ENCODE data around the gene RAB38.

GRCh38 chr11:88152381-88152780, 22.9 kb downstream of the RAB38 start:
- TF ChIP-seq EZH2 (IDR thresholded peaks at IDR 0.05): no peak
- no peak for TF ChIP-seq POLR2AphosphoS5 (IDR thresholded peaks at IDR 0.05; ENCODE audit: borderline replicate concordance, low read depth, low read length)
- no peak for TF ChIP-seq FOXP2 (optimal IDR thresholded peaks at IDR 0.05; ENCODE audit: control extremely low read depth, extremely low read length, insufficient read depth)

Measured in SK-N-MC (cell line).